SU-DHL-6 (cell line): ENCODE measurements around the gene TPM4.

ENCODE experiments used
- H2AFZ ChIP-seq: fragments of 200-600 bp; sonication (generic); 2 replicates; pipeline ENCODE4 v1.6.1; 2014; ENCODE audit warnings: low read depth, mild to moderate bottlenecking, moderate library complexity, mixed read lengths, antibody characterized with exemption, low read length; ENCODE audit not compliant: severe bottlenecking
- H3F3A ChIP-seq: fragments of 200-600 bp; shearing (Covaris generic); 2 replicates; pipeline ENCODE4 v1.6.0; 2016; ENCODE audit warnings: antibody characterized with exemption, mild to moderate bottlenecking; ENCODE audit not compliant: insufficient read depth
- H3K27ac ChIP-seq: fragments of 200-600 bp; sonication (generic); 2 replicates; pipeline ENCODE4 v1.5.1; 2016; ENCODE audit warnings: low read depth, mild to moderate bottlenecking, low read length, moderate library complexity, mixed read lengths
- H3K27me3 ChIP-seq: fragments of 200-600 bp; sonication (generic), shearing (Covaris generic); 2 replicates; pipeline ENCODE4 v1.6.0; 2014; ENCODE audit warnings: mild to moderate bottlenecking, low read length
- H3K36me3 ChIP-seq: fragments of 200-600 bp; sonication (generic); 2 replicates; pipeline ENCODE4 v1.6.1; 2014; ENCODE audit warnings: mild to moderate bottlenecking, low read length, mixed read lengths
- H3K4me2 ChIP-seq: fragments of 300-600, 200-600 bp; shearing (Covaris generic), sonication (generic); 2 replicates; pipeline ENCODE4 v1.6.0; 2014; ENCODE audit warnings: low read length, low read depth, mild to moderate bottlenecking; ENCODE audit not compliant: poor library complexity, severe bottlenecking
- H3K4me3 ChIP-seq: fragments of 200-600 bp; sonication (generic); 2 replicates; pipeline ENCODE4 v1.5.1; 2014; ENCODE audit warnings: antibody characterized with exemption, low read length, mild to moderate bottlenecking, mixed read lengths; ENCODE audit not compliant: insufficient read depth, poor library complexity, severe bottlenecking
- H3K79me2 ChIP-seq: fragments of 200-600 bp; sonication (generic); 2 replicates; pipeline ENCODE4 v1.6.1; 2014; ENCODE audit warnings: mild to moderate bottlenecking, low read length, moderate library complexity; ENCODE audit not compliant: insufficient read depth
- H3K9ac ChIP-seq: fragments of 200-600 bp; sonication (generic); 2 replicates; pipeline ENCODE4 v1.7.0; 2014; ENCODE audit warnings: mild to moderate bottlenecking, low read length
- H3K9me2 ChIP-seq: fragments of 200-600 bp; sonication (generic); replicated peaks from 2 replicates; pipeline ENCODE4 v1.6.1; 2014; ENCODE audit warnings: low read length; ENCODE audit not compliant: insufficient read depth
- H3K9me3 ChIP-seq: fragments of 200-600 bp; sonication (generic); 2 replicates; pipeline ENCODE4 v1.6.1; 2014; ENCODE audit warnings: low read length, mixed read lengths; ENCODE audit not compliant: insufficient read depth
- H4K20me1 ChIP-seq: fragments of 200-600 bp; sonication (generic); 2 replicates; pipeline ENCODE4 v1.6.1; 2014; ENCODE audit warnings: low read depth, mild to moderate bottlenecking, antibody characterized with exemption, low read length, moderate library complexity, mixed read lengths
- EZH2phosphoT487 ChIP-seq: fragments of 200-600 bp; sonication (generic), shearing (Covaris generic); conservative IDR thresholded peaks from 2 replicates; pipeline ENCODE4 v1.6.1; 2018; ENCODE audit warnings: mild to moderate bottlenecking, antibody characterized with exemption, low read length, moderate library complexity, mixed read lengths
- TF ChIP-seq, protein P1 (sequence below): fragments of 200-600 bp; sonication (generic); IDR thresholded peaks from one replicate; pipeline ENCODE4 v1.5.1; 2017; ENCODE audit warnings: antibody characterized with exemption, mild to moderate bottlenecking, low read length, moderate library complexity; ENCODE audit not compliant: insufficient read depth, poor library complexity, severe bottlenecking

The TPM4 gene

GRCh38 chr19:16069813-16070365 lies 6.4 kb upstream of the TPM4 start:
- Histone ChIP-seq H3K27me3 (no peaks in the 10 kb centered on the region), H3K4me2 (peak overlapping the region; percentile 44), H3K79me2 (no peaks in the 10 kb centered on the region), H2AFZ (peak overlapping the region; percentile 80), H3K27ac (peak overlapping the region; percentile 68), H3K4me3 (no peak overlapping the region), H3K9me2 (no peaks in the 10 kb centered on the region), H3K36me3 (no peaks in the 10 kb centered on the region), H3K9ac (peak overlapping the region; percentile 50), H3K9me3 (no peaks in the 10 kb centered on the region), H3F3A (peaks cover 11% of the 10 kb centered on the region), H4K20me1 (no peaks in the 10 kb centered on the region)
- TF ChIP-seq, protein P1, sequence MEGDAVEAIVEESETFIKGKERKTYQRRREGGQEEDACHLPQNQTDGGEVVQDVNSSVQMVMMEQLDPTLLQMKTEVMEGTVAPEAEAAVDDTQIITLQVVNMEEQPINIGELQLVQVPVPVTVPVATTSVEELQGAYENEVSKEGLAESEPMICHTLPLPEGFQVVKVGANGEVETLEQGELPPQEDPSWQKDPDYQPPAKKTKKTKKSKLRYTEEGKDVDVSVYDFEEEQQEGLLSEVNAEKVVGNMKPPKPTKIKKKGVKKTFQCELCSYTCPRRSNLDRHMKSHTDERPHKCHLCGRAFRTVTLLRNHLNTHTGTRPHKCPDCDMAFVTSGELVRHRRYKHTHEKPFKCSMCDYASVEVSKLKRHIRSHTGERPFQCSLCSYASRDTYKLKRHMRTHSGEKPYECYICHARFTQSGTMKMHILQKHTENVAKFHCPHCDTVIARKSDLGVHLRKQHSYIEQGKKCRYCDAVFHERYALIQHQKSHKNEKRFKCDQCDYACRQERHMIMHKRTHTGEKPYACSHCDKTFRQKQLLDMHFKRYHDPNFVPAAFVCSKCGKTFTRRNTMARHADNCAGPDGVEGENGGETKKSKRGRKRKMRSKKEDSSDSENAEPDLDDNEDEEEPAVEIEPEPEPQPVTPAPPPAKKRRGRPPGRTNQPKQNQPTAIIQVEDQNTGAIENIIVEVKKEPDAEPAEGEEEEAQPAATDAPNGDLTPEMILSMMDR, result no peak
- TF ChIP-seq EZH2phosphoT487, result no peak

GRCh38 chr19:16070366-16070990 lies 5.8 kb upstream of the TPM4 start:
- H3K27ac ChIP-seq, result peak overlapping the region; percentile 68
- H2AFZ ChIP-seq, result peak overlapping the region; percentile 80
- H3K27me3 ChIP-seq, result no peaks in the 10 kb centered on the region
- H3F3A ChIP-seq, result peaks cover 17% of the 10 kb centered on the region
- H3K9me2 ChIP-seq, result no peaks in the 10 kb centered on the region
- no peak for TF ChIP-seq EZH2phosphoT487
- TF ChIP-seq, protein P1, result no peak
- no peaks in the 10 kb centered on the region for H3K36me3 ChIP-seq
- no peaks in the 10 kb centered on the region for H4K20me1 ChIP-seq
- peak overlapping the region; percentile 44 for H3K4me2 ChIP-seq
- H3K4me3 ChIP-seq, result no peak overlapping the region
- H3K9ac ChIP-seq, result peak overlapping the region; percentile 50
- H3K9me3 ChIP-seq, result no peaks in the 10 kb centered on the region
- no peaks in the 10 kb centered on the region for H3K79me2 ChIP-seq

DNA sequence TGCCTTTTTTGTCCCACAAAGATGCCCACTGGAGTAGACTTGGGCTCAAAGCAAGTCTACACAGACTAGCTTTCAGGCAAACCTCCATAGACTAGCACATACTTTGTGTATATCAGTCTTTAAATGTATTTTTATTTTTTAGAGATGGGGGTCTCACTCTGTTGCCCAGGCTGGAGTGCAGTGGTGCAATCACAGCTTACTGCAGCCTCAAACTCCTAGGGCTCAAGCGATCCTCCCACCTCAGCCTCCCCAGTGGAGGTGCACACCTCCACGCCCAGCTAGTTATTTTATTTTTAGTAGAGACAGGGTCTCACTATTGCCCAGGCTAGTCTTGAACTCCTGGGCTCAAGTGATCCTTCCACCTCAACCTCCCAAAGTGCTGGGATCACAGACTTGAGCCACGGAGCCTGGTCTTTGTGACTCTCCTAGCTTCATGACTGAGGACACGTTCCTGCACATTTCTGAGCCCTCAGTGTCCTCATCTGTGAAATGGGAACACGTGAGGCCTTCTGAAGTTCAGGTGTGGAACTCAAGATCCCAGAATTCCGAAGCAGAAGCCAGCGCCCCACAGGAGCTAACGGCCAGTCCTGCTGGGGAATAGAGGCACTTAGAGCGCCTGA lies 5.1 kb upstream of the TPM4 start:
- Histone ChIP-seq H3K9me2 (no peaks in the 10 kb centered on the region), H2AFZ (no peak overlapping the region), H3K27ac (peak overlapping the region; percentile 68), H3K4me2 (peak overlapping the region; percentile 16), H3F3A (peaks cover 24% of the 10 kb centered on the region), H3K27me3 (no peaks in the 10 kb centered on the region), H3K4me3 (no peak overlapping the region), H3K9me3 (no peaks in the 10 kb centered on the region), H4K20me1 (no peaks in the 10 kb centered on the region), H3K36me3 (no peaks in the 10 kb centered on the region), H3K79me2 (no peaks in the 10 kb centered on the region), H3K9ac (0 out of 2 replicates have a peak overlapping the region, but pooled peaks have one; percentile 3)
- TF ChIP-seq EZH2phosphoT487, result no peak
- TF ChIP-seq, protein P1, result no peak
